PC-3 (cell line): ENCODE results near the gene AADACL2. TPM values are rescaled to one million over a fixed set of nuclear protein-coding genes. Genes with fewer than 3 reads are reported as not detected.

Experiments used
- ATAC-seq: fragments of 200-7000 bp; cut with Tn5 transposase; 2 replicates; pipeline ENCODE4 v1.9.1; 2020; ENCODE audit warnings: mild to moderate bottlenecking, moderate library complexity
- BruUV-seq: library from RNA; stranded (reverse); fragments of 400-500 nt; replicated peaks from 2 replicates; lab custom pipeline; 2021; lab: Mats Ljungman, UMichigan
- CTCF ChIA-PET: fragments of 300-600 bp; sonication (Branson Sonifier 250); formaldehyde crosslinking; loops from one replicate; lab custom pipeline; 2022; ENCODE audit warnings: antibody characterized with exemption; lab: Charles Lee
- POLR2A ChIA-PET: fragments of 300-600 bp; sonication (Branson Sonifier 250); formaldehyde crosslinking; loops from one replicate; lab custom pipeline; 2022; ENCODE audit warnings: antibody characterized with exemption; ENCODE audit not compliant: unreplicated experiment; lab: Charles Lee
- DNase-seq: peaks from one replicate; pipeline ENCODE4 v3.0.0-alpha.2; 2015
- H2AFZ ChIP-seq: fragments of 300-600 bp; sonication (generic); 2 replicates; pipeline ENCODE4 v1.6.0; 2016; ENCODE audit warnings: antibody characterized with exemption, low read length
- H3F3A ChIP-seq: fragments of 300-600 bp; sonication (generic); one replicate; pipeline ENCODE4 v1.6.0; 2017; ENCODE audit warnings: antibody characterized with exemption, low read length, control low read depth, mild to moderate bottlenecking; ENCODE audit not compliant: unreplicated experiment
- H3K27ac ChIP-seq: fragments of 300-600 bp; sonication (generic); 2 replicates; pipeline ENCODE4 v1.5.1; 2016; ENCODE audit warnings: mild to moderate bottlenecking, low read length
- H3K27me3 ChIP-seq: fragments of 300-600 bp; sonication (generic); 2 replicates; pipeline ENCODE4 v1.6.1; 2016; ENCODE audit warnings: low read length, mixed read lengths
- H3K36me3 ChIP-seq: fragments of 300-600 bp; sonication (generic); 2 replicates; pipeline ENCODE4 v1.6.1; 2016; ENCODE audit warnings: low read depth, mixed run types, low read length, mixed read lengths
- H3K4me1 ChIP-seq: fragments of 300-600 bp; sonication (generic); 2 replicates; pipeline ENCODE4 v1.5.1; 2016; ENCODE audit warnings: low read length; ENCODE audit not compliant: insufficient read depth
- H3K4me2 ChIP-seq: fragments of 300-600 bp; sonication (generic); 2 replicates; pipeline ENCODE4 v1.6.0; 2016; ENCODE audit warnings: low read length
- H3K4me3 ChIP-seq: fragments of 300-600 bp; sonication (generic); 2 replicates; pipeline ENCODE4 v1.5.1; 2016; ENCODE audit warnings: mild to moderate bottlenecking, low read length, mixed read lengths
- H3K79me2 ChIP-seq: fragments of 300-600 bp; sonication (generic); 2 replicates; pipeline ENCODE4 v1.6.1; 2017; ENCODE audit warnings: low read length, mixed read lengths
- H3K9ac ChIP-seq: fragments of 300-600 bp; sonication (generic); 2 replicates; pipeline ENCODE4 v1.6.0; 2016; ENCODE audit warnings: mild to moderate bottlenecking, low read length
- H3K9me2 ChIP-seq: fragments of 300-600 bp; sonication (generic); replicated peaks from 2 replicates; pipeline ENCODE4 v1.6.1; 2016; ENCODE audit warnings: mixed run types, low read length, mixed read lengths
- H3K9me3 ChIP-seq: fragments of 300-600 bp; sonication (generic); 2 replicates; pipeline ENCODE4 v1.6.1; 2016; ENCODE audit warnings: low read length, mixed read lengths
- H4K20me1 ChIP-seq: fragments of 300-600 bp; sonication (generic); 2 replicates; pipeline ENCODE4 v1.6.1; 2016; ENCODE audit warnings: low read length, mixed read lengths
- EZH2 ChIP-seq: fragments of 300-600 bp; sonication (generic); IDR thresholded peaks from one replicate; pipeline ENCODE4 v1.6.1; 2017; ENCODE audit warnings: antibody characterized with exemption, mild to moderate bottlenecking, low read length; ENCODE audit not compliant: unreplicated experiment
- EZH2phosphoT487 ChIP-seq: fragments of 300-600 bp; sonication (generic); IDR thresholded peaks from 2 replicates; pipeline ENCODE4 v1.6.1; 2018; ENCODE audit warnings: mild to moderate bottlenecking, antibody characterized with exemption, low read length, borderline replicate concordance
- intact Hi-C: fragments of 100-400 bp; cut with micrococcal nuclease; formaldehyde crosslinking; loops from 2 replicates; pipeline ENCODE4 v1.9.0; 2023
- total RNA-seq: library from RNA; depleted of rRNA; stranded (reverse); fragments of >200 nt; gene quantifications from 2 replicates; pipeline ENCODE4 v1.2.3, GENCODE V29; 2014
- TF ChIP-seq, protein P1 (sequence below): fragments of 300-600 bp; sonication (generic); conservative IDR thresholded peaks from 2 replicates; pipeline ENCODE4 v1.5.1; 2017; ENCODE audit warnings: antibody characterized with exemption, low read depth, mild to moderate bottlenecking, low read length

Gene AADACL2
- total RNA-seq, 1 experiment from 2014 or later: not detected

DNA sequence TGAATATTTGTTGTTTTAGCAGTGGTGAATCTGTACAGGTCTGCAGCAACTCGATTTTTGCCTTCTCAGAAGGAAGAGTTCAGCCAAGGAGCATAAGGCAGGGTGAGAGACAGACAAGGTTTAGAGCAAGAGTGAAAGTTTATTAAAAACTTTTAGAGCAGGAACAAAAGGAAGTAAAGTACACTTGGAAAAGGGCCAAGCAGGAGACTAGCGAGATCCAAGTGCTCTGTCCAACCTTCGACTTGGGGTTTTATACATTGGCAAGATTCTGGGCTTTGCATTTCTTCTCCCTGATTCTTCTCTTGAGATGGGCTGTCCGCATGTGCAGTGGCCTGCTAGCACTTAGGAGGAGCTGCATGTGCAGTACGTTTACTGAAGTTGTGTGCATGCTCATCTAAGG lies 46.7 kb upstream of the AADACL2 start:
- Histone ChIP-seq H3K4me1 (no peaks in the 10 kb centered on the region), H3K4me2 (no peak overlapping the region), H3K36me3 (no peaks in the 10 kb centered on the region), H4K20me1 (no peaks in the 10 kb centered on the region), H2AFZ (no peak overlapping the region), H3K27me3 (no peaks in the 10 kb centered on the region), H3K9me3 (no peaks in the 10 kb centered on the region), H3K9ac (no peak overlapping the region), H3F3A (no peaks in the 10 kb centered on the region), H3K9me2 (no peaks in the 10 kb centered on the region), H3K79me2 (no peaks in the 10 kb centered on the region), H3K27ac (no peak overlapping the region), H3K4me3 (no peak overlapping the region)
- BruUV-seq: no TSS peak
- POLR2A ChIA-PET: interaction anchor here (0.7 kb wide), 1 partner anchor 452 kb away, joined by 3 read pairs; no protein-coding TSS in a partner anchor
- intact Hi-C loops: no loop called here
- DNase-seq (no peak), ATAC-seq (no peak)
- CTCF ChIA-PET: no interaction called here
- no peak for TF ChIP-seq EZH2phosphoT487
- no peak for TF ChIP-seq EZH2
- TF ChIP-seq, protein P1, sequence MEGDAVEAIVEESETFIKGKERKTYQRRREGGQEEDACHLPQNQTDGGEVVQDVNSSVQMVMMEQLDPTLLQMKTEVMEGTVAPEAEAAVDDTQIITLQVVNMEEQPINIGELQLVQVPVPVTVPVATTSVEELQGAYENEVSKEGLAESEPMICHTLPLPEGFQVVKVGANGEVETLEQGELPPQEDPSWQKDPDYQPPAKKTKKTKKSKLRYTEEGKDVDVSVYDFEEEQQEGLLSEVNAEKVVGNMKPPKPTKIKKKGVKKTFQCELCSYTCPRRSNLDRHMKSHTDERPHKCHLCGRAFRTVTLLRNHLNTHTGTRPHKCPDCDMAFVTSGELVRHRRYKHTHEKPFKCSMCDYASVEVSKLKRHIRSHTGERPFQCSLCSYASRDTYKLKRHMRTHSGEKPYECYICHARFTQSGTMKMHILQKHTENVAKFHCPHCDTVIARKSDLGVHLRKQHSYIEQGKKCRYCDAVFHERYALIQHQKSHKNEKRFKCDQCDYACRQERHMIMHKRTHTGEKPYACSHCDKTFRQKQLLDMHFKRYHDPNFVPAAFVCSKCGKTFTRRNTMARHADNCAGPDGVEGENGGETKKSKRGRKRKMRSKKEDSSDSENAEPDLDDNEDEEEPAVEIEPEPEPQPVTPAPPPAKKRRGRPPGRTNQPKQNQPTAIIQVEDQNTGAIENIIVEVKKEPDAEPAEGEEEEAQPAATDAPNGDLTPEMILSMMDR: no peak

DNA sequence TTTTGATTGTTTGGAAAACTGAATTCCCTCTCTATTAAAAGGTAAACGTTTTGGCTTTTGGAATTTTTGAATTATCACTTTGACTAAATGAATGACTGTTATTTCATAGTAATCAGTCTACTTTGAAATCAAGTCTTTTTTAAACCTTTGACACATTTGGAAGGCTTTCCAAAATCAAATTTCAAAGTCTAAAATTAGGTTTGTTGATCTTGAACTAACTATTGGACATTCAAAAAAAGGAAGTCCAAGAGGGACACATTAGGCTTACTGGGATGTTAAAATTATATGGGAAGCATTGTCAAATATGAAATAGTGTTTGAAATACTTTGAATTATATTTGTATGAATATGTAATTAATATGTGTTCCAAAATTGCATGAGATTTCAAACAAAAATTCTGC lies 45.2 kb upstream of the AADACL2 start:
- Histone ChIP-seq H3K9me3 (no peaks in the 10 kb centered on the region), H3K4me3 (no peak overlapping the region), H3K4me1 (no peaks in the 10 kb centered on the region), H3K27me3 (no peaks in the 10 kb centered on the region), H3K36me3 (no peaks in the 10 kb centered on the region), H4K20me1 (no peaks in the 10 kb centered on the region), H2AFZ (no peak overlapping the region), H3K27ac (no peak overlapping the region), H3F3A (no peaks in the 10 kb centered on the region), H3K9me2 (no peaks in the 10 kb centered on the region), H3K79me2 (no peaks in the 10 kb centered on the region), H3K9ac (no peak overlapping the region), H3K4me2 (no peak overlapping the region)
- no peak for TF ChIP-seq EZH2
- no peak for TF ChIP-seq EZH2phosphoT487
- TF ChIP-seq, protein P1: no peak
- ATAC-seq: no peak
- BruUV-seq: no TSS peak
- ChIA-PET POLR2A (no interaction called here), CTCF (no interaction called here)
- intact Hi-C loops: no loop called here
- no peak for DNase-seq

DNA sequence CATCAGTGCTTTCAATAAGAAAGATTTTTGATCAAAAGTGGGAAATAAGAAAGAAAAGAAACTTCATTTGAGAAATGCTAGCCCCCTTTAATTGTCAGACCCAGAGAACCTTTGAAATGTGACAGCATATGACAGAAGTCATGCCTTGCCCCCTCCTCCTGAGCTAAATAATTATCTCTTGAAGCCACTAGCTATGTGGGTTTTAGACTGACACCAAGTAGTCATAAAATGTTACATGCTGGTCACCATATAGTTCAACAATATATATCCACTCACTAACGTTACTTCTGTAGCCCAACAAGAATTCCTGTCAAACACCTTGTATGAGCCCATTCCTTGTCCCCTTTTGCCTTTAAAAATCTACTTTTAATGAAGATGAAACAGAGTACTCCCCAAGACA lies 43.1 kb upstream of the AADACL2 start:
- ATAC-seq (no peak), DNase-seq (no peak)
- BruUV-seq: no TSS peak
- H3K9me2 ChIP-seq: no peaks in the 10 kb centered on the region
- no peak overlapping the region for H3K4me2 ChIP-seq
- no peak overlapping the region for H3K27ac ChIP-seq
- ChIA-PET POLR2A (no interaction called here), CTCF (no interaction called here)
- no peaks in the 10 kb centered on the region for H3K36me3 ChIP-seq
- H3K4me3 ChIP-seq: no peak overlapping the region
- H3K9me3 ChIP-seq: no peaks in the 10 kb centered on the region
- H3K27me3 ChIP-seq: no peaks in the 10 kb centered on the region
- H3K9ac ChIP-seq: no peak overlapping the region
- H3K79me2 ChIP-seq: no peaks in the 10 kb centered on the region
- intact Hi-C loops: no loop called here
- no peak overlapping the region for H2AFZ ChIP-seq
- H4K20me1 ChIP-seq: no peaks in the 10 kb centered on the region
- TF ChIP-seq EZH2 (no peak), EZH2phosphoT487 (no peak)
- TF ChIP-seq, protein P1: no peak
- no peaks in the 10 kb centered on the region for H3K4me1 ChIP-seq
- no peaks in the 10 kb centered on the region for H3F3A ChIP-seq
